ENCODE data around the gene RAB37.

Gene RAB37

GRCh38 chr17:74790161-74791058 is 53.4 kb downstream of the RAB37 start:
- TF ChIP-seq, protein P1, sequence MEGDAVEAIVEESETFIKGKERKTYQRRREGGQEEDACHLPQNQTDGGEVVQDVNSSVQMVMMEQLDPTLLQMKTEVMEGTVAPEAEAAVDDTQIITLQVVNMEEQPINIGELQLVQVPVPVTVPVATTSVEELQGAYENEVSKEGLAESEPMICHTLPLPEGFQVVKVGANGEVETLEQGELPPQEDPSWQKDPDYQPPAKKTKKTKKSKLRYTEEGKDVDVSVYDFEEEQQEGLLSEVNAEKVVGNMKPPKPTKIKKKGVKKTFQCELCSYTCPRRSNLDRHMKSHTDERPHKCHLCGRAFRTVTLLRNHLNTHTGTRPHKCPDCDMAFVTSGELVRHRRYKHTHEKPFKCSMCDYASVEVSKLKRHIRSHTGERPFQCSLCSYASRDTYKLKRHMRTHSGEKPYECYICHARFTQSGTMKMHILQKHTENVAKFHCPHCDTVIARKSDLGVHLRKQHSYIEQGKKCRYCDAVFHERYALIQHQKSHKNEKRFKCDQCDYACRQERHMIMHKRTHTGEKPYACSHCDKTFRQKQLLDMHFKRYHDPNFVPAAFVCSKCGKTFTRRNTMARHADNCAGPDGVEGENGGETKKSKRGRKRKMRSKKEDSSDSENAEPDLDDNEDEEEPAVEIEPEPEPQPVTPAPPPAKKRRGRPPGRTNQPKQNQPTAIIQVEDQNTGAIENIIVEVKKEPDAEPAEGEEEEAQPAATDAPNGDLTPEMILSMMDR (conservative IDR thresholded peaks at IDR 0.05), result no peak
- TF ChIP-seq ZFX (IDR thresholded peaks at IDR 0.05), result no peak
- H3K27ac ChIP-seq, result no peak overlapping the region

- TF ChIP-seq, protein P1 (conservative IDR thresholded peaks at IDR 0.05), result no peak
- TF ChIP-seq ZFX (IDR thresholded peaks at IDR 0.05), result no peak
- no peak overlapping the region for H3K27ac ChIP-seq
These were observed 55.6 kb downstream of the RAB37 start for GRCh38 chr17:74792586-74793105.

GRCh38 chr17:74795327-74796020 is 58.4 kb downstream of the RAB37 start:
- TF ChIP-seq, protein P1 (conservative IDR thresholded peaks at IDR 0.05), result no peak
- TF ChIP-seq ZFX (IDR thresholded peaks at IDR 0.05), result peak; percentile 6; the same call in 1 of the 2 replicates
- H3K27ac ChIP-seq, result no peak overlapping the region

DNA sequence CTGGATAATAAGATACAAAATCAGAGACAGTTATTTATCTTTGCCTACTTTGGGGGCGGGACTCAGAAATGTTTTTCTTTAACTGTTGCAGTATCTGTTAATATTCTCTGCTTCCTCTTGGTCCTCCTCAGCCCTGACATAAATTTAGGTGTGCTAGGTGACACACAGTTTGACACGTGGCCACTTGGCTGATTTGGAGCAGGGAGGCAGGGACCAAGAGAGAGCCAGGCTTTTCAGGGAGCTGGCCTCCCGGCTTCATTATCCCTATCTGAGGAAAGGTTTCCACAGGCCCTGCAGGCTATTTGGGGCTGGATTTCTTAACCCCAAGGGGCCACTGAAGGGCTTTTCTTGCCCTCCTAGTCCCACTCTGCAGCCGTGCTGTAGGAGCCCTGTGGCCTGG is 59.2 kb downstream of the RAB37 start:
- H3K27ac ChIP-seq, result no peak overlapping the region
- no peak for TF ChIP-seq ZFX (IDR thresholded peaks at IDR 0.05)
- TF ChIP-seq, protein P1 (conservative IDR thresholded peaks at IDR 0.05), result no peak

DNA sequence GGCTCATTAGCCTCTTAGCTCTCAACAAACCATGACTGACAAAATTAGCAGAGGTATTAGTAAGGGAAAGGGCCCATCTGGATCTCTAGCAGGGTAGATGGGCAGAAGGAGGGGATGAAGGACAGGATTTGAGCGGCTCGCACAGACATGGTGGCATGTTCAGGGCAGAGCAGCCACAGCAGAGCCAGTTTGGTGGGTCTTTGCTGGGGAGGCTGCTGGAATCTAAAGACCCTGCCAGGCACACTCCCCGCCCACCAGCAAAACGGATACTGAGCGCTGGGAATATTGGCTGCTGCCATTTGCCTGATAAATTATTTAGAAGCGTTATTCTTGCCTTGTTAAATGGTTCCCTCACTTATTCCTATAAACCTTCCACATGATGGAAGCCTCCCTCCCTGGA is 59.8 kb downstream of the RAB37 start:
- H3K27ac ChIP-seq, result no peak overlapping the region
- TF ChIP-seq ZFX (IDR thresholded peaks at IDR 0.05), result no peak
- TF ChIP-seq, protein P1 (conservative IDR thresholded peaks at IDR 0.05), result no peak

All from C4-2B (cell line).